OCI-LY1 (cell line): ENCODE data around the gene CUBN.

Experiments
- CTCF ChIP-seq: fragments of 200-600 bp; sonication (generic), shearing (Covaris generic); IDR thresholded peaks from 2 replicates; pipeline ENCODE4 v1.5.1; 2017; ENCODE audit warnings: mild to moderate bottlenecking, antibody characterized with exemption, low read length, moderate library complexity, mixed read lengths
- EZH2 ChIP-seq: fragments of 200-600 bp; sonication (generic), shearing (Covaris generic); IDR thresholded peaks from 2 replicates; pipeline ENCODE4 v1.8.0; 2017; ENCODE audit warnings: borderline replicate concordance, mixed run types, mild to moderate bottlenecking, antibody characterized with exemption, low read length, moderate library complexity, mixed read lengths

DNA sequence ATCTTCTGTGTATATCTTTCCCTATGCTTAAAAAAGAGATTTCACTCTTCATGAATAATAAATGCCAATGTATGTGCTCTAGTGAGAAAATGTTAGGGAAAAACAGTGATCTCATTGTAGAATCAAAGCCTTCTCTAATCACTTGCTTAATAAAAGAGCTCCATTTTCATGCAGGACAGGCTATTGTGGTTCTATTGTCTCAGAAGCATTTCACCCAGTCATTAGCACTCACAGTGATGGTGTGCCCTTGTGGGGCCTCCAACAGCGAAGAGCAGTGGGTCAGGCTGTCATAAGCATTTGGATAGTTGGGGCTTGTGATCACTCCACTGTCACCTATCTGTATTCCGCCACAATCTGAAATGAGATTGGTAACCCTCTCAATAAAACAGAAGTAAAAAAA is 228.5 kb downstream of the CUBN start:
- TF ChIP-seq CTCF (no peak), EZH2 (no peak)
